ENCODE results near the gene BRSK2.

GRCh38 chr11:1478011-1478410, 88.3 kb downstream of the BRSK2 start:
- no peak for TF ChIP-seq CTCF (IDR thresholded peaks at IDR 0.05; ENCODE audit: poor library complexity)
- TF ChIP-seq EZH2phosphoT487 (IDR thresholded peaks at IDR 0.05; ENCODE audit: low read depth, severe bottlenecking, unreplicated experiment): no peak
